H1 (cell line): ENCODE results near the gene PFDN1.

ENCODE experiments used
- BACH1 ChIP-seq: IDR thresholded peaks from 2 replicates; pipeline ENCODE4 v1.6.1; 2012; ENCODE audit warnings: low read length, improper control_type of control experiment
- CBX5 ChIP-seq: fragments of 300-800, 300-1000 bp; sonication (generic); IDR thresholded peaks from 2 replicates; pipeline ENCODE4 v1.7.1; 2016; ENCODE audit warnings: antibody characterized with exemption, low read length, low read depth
- CEBPB ChIP-seq: IDR thresholded peaks from 2 replicates; pipeline ENCODE4 v1.6.1; 2012; ENCODE audit warnings: low read depth, low read length
- EZH2 ChIP-seq: fragments of 200-600 bp; sonication (generic); IDR thresholded peaks from 2 replicates; pipeline ENCODE4 v1.7.1; 2012; ENCODE audit warnings: low read depth, mild to moderate bottlenecking, moderate library complexity, low read length, inconsistent platforms; ENCODE audit not compliant: severe bottlenecking
- GTF2F1 ChIP-seq: IDR thresholded peaks from 2 replicates; pipeline ENCODE4 v1.6.1; 2012; ENCODE audit warnings: low read depth, low read length, improper control_type of control experiment, borderline replicate concordance
- JUND ChIP-seq: IDR thresholded peaks from 2 replicates; pipeline ENCODE4 v1.6.1; 2011; ENCODE audit warnings: mild to moderate bottlenecking, improper control_type of control experiment, low read length
- POLR2A ChIP-seq, 2 experiments: IDR thresholded peaks; 1 replicate in 1 of 2; 2 replicates in 1 of 2; pipeline ENCODE4 v1.6.1; 2011; ENCODE audit warnings: low read depth in 2 of 2, low read length in 2 of 2, mild to moderate bottlenecking in 2 of 2; ENCODE audit errors: control extremely low read depth in 1 of 2
- SIN3A ChIP-seq, 2 experiments: IDR thresholded peaks in 1 of 2; conservative IDR thresholded peaks in 1 of 2; 2 replicates each; pipeline ENCODE4 v1.6.1; 2011 to 2012; ENCODE audit warnings: low read length in 2 of 2, improper control_type of control experiment in 1 of 2, low read depth in 1 of 2, mild to moderate bottlenecking in 1 of 2
- SUZ12 ChIP-seq: fragments of 200-600 bp; sonication (generic); IDR thresholded peaks from 2 replicates; pipeline ENCODE4 v1.6.1; 2012; ENCODE audit warnings: mild to moderate bottlenecking, inconsistent platforms, low read length, moderate library complexity, mixed read lengths
- ZNF274 ChIP-seq: IDR thresholded peaks from 2 replicates; pipeline ENCODE4 v1.7.0; 2012; ENCODE audit warnings: low read length, borderline replicate concordance; ENCODE audit errors: extremely low read depth
- TF ChIP-seq, protein P1 (sequence below), 3 experiments: IDR thresholded peaks; 1 replicate in 2 of 3; 2 replicates in 1 of 3; pipeline versions ENCODE4 v1.5.1 to v1.6.1; 2011; ENCODE audit warnings: low read length in 3 of 3, mild to moderate bottlenecking in 3 of 3, inconsistent platforms in 2 of 3, low read depth in 1 of 3, moderate library complexity in 1 of 3; ENCODE audit not compliant: insufficient read depth in 1 of 3; ENCODE audit errors: control extremely low read depth in 1 of 3

- TF ChIP-seq JUND, result no peak
- TF ChIP-seq EZH2, result no peak
- TF ChIP-seq SUZ12, result no peak
- no peak for TF ChIP-seq POLR2A (IDR thresholded peaks at IDR 0.05; ENCODE audit: control extremely low read depth in 1 of 2, low read depth in 2 of 2, low read length in 2 of 2)
- no peak for TF ChIP-seq GTF2F1
- no peak for TF ChIP-seq ZNF274
- TF ChIP-seq, protein P1, sequence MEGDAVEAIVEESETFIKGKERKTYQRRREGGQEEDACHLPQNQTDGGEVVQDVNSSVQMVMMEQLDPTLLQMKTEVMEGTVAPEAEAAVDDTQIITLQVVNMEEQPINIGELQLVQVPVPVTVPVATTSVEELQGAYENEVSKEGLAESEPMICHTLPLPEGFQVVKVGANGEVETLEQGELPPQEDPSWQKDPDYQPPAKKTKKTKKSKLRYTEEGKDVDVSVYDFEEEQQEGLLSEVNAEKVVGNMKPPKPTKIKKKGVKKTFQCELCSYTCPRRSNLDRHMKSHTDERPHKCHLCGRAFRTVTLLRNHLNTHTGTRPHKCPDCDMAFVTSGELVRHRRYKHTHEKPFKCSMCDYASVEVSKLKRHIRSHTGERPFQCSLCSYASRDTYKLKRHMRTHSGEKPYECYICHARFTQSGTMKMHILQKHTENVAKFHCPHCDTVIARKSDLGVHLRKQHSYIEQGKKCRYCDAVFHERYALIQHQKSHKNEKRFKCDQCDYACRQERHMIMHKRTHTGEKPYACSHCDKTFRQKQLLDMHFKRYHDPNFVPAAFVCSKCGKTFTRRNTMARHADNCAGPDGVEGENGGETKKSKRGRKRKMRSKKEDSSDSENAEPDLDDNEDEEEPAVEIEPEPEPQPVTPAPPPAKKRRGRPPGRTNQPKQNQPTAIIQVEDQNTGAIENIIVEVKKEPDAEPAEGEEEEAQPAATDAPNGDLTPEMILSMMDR (IDR thresholded peaks at IDR 0.05; ENCODE audit: control extremely low read depth in 1 of 3, insufficient read depth in 1 of 3, low read depth in 1 of 3, low read length in 3 of 3), result no peak
- no peak for TF ChIP-seq CBX5
- no peak for TF ChIP-seq SIN3A (conservative IDR thresholded peaks at IDR 0.05 in 1 of 2, IDR thresholded peaks at IDR 0.05 in 1 of 2; ENCODE audit: low read depth in 1 of 2, low read length in 2 of 2)
- no peak for TF ChIP-seq BACH1
- TF ChIP-seq CEBPB, result no peak
These were observed 33.5 kb upstream of the PFDN1 start for GRCh38 chr5:140336388-140336787.
